ENCODE results near the gene ATP6V1G1.

DNA sequence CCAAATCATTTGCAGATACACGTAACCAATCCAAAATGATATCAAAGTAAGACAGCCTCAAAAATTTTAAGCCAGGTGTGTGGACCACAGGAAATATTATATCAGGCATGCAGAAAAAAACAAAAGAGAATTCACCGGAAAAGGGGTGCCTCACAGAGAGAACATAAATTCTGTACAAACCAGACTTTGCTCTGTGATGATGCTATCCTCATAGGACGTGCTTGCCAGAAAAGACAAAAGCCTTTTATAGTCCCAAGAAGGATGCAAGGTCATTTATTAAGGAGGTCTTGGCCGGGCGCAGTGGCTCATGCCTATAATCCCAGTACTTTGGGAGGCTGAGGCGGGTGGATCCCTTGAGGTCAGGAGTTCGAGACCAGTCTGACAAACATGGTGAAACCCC lies 16.8 kb upstream of the ATP6V1G1 start:
- TF ChIP-seq GATA2 (IDR thresholded peaks at IDR 0.05; ENCODE audit: low read depth, low read length) = no peak
- TF ChIP-seq GATA3 (IDR thresholded peaks at IDR 0.05; ENCODE audit: low read depth, low read length) = no peak

Measured in SH-SY5Y (cell line).